ENCODE measurements around the gene CACNA1D.

CACNA1D gene

DNA sequence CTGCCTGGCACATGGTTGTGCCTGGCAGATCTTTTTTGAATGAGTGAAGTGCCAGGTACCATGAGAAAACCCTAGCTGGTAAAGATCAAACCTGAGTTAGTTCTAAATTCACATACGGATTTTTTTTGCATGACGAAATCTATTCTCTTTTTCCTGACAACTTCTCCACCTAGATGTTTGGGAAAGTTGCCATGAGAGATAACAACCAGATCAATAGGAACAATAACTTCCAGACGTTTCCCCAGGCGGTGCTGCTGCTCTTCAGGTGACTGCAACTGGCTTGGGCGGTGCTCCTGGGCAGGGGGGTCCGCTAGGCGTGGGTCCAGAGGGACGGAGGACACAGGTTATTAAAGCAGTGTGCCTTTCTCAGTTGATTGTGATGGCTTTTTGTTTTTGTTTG is 280.0 kb downstream of the CACNA1D start:
- H3K4me3 ChIP-seq (ENCODE audit: low read length): no peak overlapping the region
- no peak for DNase-seq (ENCODE audit: low read depth)

GRCh38 chr3:53775018-53775417 is 280.6 kb downstream of the CACNA1D start:
- H3K4me3 ChIP-seq (ENCODE audit: low read length): no peak overlapping the region
- no peak for DNase-seq (ENCODE audit: low read depth)
- TF ChIP-seq CTCF (conservative IDR thresholded peaks at IDR 0.05; ENCODE audit: low read depth, low read length): no peak

More for the DNA sequence above, 280.0 kb downstream of the CACNA1D start:
- no peak for TF ChIP-seq CTCF (conservative IDR thresholded peaks at IDR 0.05; ENCODE audit: low read depth, low read length)

- no peak for DNase-seq (ENCODE audit: low read depth)
- H3K4me3 ChIP-seq (ENCODE audit: low read length): no peak overlapping the region
- no peak for TF ChIP-seq CTCF (conservative IDR thresholded peaks at IDR 0.05; ENCODE audit: low read depth, low read length)
These were observed 281.4 kb downstream of the CACNA1D start for GRCh38 chr3:53775834-53776251.

DNA sequence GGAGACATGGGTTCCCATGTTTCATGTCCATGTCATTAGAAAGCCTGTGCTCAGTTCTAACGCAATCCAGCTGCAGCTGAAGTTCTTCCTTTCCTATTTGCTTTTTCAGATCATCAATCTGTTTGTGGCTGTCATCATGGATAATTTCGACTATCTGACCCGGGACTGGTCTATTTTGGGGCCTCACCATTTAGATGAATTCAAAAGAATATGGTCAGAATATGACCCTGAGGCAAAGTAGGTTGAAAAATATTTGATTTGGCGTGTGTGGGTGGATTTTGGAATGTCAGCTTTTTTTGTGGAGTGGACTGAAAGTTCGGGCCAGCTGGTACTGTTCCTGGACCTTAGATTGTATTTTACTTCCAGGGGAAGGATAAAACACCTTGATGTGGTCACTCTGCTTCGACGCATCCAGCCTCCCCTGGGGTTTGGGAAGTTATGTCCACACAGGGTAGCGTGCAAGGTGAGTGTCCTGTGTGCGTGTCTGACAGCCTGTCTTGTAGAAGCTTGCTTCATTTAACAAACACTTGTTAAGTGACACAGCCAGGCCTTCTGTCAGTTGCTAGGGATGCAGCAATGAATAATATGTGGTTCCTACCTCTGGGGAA is 282.2 kb downstream of the CACNA1D start:
- DNase-seq (ENCODE audit: low read depth): no peak
- no peak for TF ChIP-seq CTCF (conservative IDR thresholded peaks at IDR 0.05; ENCODE audit: low read depth, low read length)
- no peak overlapping the region for H3K4me3 ChIP-seq (ENCODE audit: low read length)

- no peak overlapping the region for H3K4me3 ChIP-seq (ENCODE audit: low read length)
- no peak for TF ChIP-seq CTCF (conservative IDR thresholded peaks at IDR 0.05; ENCODE audit: low read depth, low read length)
- no peak for DNase-seq (ENCODE audit: low read depth)
These were observed 283.1 kb downstream of the CACNA1D start for GRCh38 chr3:53777468-53777867.

DNA sequence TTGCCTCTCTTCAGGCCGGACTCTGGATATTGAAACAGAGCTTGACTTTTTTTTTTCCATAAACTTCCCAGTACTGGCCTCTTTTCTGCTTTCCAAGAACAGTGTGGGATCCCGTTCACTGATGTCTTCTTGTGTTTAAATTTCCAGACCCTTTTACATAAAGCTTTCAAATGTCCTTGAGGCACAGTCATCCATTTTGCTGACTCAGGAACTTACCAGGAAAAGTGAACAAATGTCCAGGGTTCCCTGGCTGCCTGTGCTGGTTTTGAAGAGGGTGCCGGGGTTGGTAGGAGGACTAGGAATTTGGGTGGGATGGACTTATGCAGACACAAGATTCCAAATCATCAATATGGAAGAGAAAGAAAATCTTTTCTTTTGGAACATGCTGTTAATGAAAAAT is 283.7 kb downstream of the CACNA1D start:
- DNase-seq (ENCODE audit: low read depth): no peak
- TF ChIP-seq CTCF (conservative IDR thresholded peaks at IDR 0.05; ENCODE audit: low read depth, low read length): no peak

DNA sequence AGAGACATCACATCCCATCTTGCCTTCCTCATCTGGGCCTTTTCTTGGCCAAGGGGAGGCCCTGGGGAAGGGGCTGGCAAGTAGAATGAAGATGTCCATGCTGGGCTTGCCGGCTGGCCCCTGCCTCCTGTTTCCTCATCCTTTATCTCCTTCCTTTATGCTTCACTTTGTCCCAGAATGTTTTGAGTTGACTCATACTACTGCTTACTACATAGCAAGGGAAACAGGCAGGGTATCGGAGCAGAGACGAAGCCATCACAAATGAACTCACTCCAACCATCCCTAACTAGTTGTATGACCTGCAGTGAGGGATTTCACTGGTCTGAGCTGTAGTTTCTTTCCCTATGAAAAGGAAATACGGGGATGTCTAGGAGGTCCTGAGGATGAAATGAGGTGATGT is 285.8 kb downstream of the CACNA1D start:
- no peak for TF ChIP-seq CTCF (conservative IDR thresholded peaks at IDR 0.05; ENCODE audit: low read depth, low read length)
- H3K4me3 ChIP-seq (ENCODE audit: low read length): no peak overlapping the region
- DNase-seq (ENCODE audit: low read depth): no peak

More for the DNA sequence above, 283.7 kb downstream of the CACNA1D start:
- no peak overlapping the region for H3K4me3 ChIP-seq (ENCODE audit: low read length)
